ENCODE measurements around the gene ARIH2. TPM values are rescaled to one million over a fixed set of nuclear protein-coding genes. Genes with fewer than 3 reads are reported as not detected.

Gene ARIH2
- total and polyA plus RNA-seq, 9 of the 15 experiments (the other 6 are each of a cell fraction or from before 2014, with no cell fraction given): 27.0 to 120 (median 108) TPM

GRCh38 chr3:48918388-48919214, at the start of gene ARIH2 (continued):
- TF ChIP-seq CREB1 (IDR thresholded peaks at IDR 0.05) (peak; percentile 70), CREB1 (CRISPR knock-in tag; IDR thresholded peaks at IDR 0.05) (peak; percentile 87), ZNF217 (CRISPR knock-in tag; IDR thresholded peaks at IDR 0.05) (no peak), FOXP4 (CRISPR knock-in tag; IDR thresholded peaks at IDR 0.05; ENCODE audit: borderline replicate concordance) (peak; percentile 34; the same call in 1 of the 2 replicates), ID3 (CRISPR knock-in tag; IDR thresholded peaks at IDR 0.05) (no peak), ID3 (tag; IDR thresholded peaks at IDR 0.05) (peak; percentile 41; the same call in 1 of the 2 replicates), GABPB1 (CRISPR knock-in tag; IDR thresholded peaks at IDR 0.05) (peak; percentile 94), ETV1 (tag; conservative IDR thresholded peaks at IDR 0.05; ENCODE audit: low read depth) (peak; percentile 88), MTF1 (CRISPR knock-in tag; IDR thresholded peaks at IDR 0.05; ENCODE audit: borderline replicate concordance) (no peak), CBFB (CRISPR knock-in tag; IDR thresholded peaks at IDR 0.05) (no peak), BACH1 (tag; IDR thresholded peaks at IDR 0.05) (no peak), EHMT2 (IDR thresholded peaks at IDR 0.05) (no peak), DMBX1 (CRISPR knock-in tag; IDR thresholded peaks at IDR 0.05; ENCODE audit: borderline replicate concordance) (no peak), CREM (IDR thresholded peaks at IDR 0.05; ENCODE audit: low read depth) (peak; percentile 95), MAFF (IDR thresholded peaks at IDR 0.05; ENCODE audit: low read length) (no peak), STAG1 (CRISPR knock-in tag; IDR thresholded peaks at IDR 0.05; ENCODE audit: borderline replicate concordance) (no peak)
- TF ChIP-seq, protein P1, sequence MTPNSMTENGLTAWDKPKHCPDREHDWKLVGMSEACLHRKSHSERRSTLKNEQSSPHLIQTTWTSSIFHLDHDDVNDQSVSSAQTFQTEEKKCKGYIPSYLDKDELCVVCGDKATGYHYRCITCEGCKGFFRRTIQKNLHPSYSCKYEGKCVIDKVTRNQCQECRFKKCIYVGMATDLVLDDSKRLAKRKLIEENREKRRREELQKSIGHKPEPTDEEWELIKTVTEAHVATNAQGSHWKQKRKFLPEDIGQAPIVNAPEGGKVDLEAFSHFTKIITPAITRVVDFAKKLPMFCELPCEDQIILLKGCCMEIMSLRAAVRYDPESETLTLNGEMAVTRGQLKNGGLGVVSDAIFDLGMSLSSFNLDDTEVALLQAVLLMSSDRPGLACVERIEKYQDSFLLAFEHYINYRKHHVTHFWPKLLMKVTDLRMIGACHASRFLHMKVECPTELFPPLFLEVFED (CRISPR knock-in tag; conservative IDR thresholded peaks at IDR 0.05): no peak
- TF ChIP-seq, protein P2, sequence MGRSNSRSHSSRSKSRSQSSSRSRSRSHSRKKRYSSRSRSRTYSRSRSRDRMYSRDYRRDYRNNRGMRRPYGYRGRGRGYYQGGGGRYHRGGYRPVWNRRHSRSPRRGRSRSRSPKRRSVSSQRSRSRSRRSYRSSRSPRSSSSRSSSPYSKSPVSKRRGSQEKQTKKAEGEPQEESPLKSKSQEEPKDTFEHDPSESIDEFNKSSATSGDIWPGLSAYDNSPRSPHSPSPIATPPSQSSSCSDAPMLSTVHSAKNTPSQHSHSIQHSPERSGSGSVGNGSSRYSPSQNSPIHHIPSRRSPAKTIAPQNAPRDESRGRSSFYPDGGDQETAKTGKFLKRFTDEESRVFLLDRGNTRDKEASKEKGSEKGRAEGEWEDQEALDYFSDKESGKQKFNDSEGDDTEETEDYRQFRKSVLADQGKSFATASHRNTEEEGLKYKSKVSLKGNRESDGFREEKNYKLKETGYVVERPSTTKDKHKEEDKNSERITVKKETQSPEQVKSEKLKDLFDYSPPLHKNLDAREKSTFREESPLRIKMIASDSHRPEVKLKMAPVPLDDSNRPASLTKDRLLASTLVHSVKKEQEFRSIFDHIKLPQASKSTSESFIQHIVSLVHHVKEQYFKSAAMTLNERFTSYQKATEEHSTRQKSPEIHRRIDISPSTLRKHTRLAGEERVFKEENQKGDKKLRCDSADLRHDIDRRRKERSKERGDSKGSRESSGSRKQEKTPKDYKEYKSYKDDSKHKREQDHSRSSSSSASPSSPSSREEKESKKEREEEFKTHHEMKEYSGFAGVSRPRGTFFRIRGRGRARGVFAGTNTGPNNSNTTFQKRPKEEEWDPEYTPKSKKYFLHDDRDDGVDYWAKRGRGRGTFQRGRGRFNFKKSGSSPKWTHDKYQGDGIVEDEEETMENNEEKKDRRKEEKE (IDR thresholded peaks at IDR 0.05; ENCODE audit: borderline replicate concordance in 1 of 2, control insufficient read depth in 1 of 2, low read depth in 2 of 2, low read length in 1 of 2): no peak
